Glomerular visceral epithelial cell (primary cell): ENCODE data around the gene ZNF546.
"Not testable (repeated sequence)": the region's sequence is repeated elsewhere in the genome, so short reads cannot be mapped to it uniquely, and the experiment has no call there.

Experiments used
- DNase-seq: peaks from one replicate; pipeline ENCODE4 v3.0.0-alpha.2; 2016; ENCODE audit errors: extremely low spot score

ZNF546 gene

GRCh38 chr19:39996811-39997637 lies at the start of gene ZNF546:
Gene ZNF546 (plus strand): TSS chr19:39997060. CDS start chr19:39998327, 1,267 bp downstream.
- peak; percentile 91 for DNase-seq

- DNase-seq, result no peak
Measured at GRCh38 chr19:39949026-39949747, 47.7 kb upstream of the ZNF546 start.

GRCh38 chr19:39951065-39951650 lies 45.7 kb upstream of the ZNF546 start:
- DNase-seq, result no peak

- DNase-seq, result peak; percentile 58
Measured at GRCh38 chr19:39951686-39952085, 45.2 kb upstream of the ZNF546 start.

DNA sequence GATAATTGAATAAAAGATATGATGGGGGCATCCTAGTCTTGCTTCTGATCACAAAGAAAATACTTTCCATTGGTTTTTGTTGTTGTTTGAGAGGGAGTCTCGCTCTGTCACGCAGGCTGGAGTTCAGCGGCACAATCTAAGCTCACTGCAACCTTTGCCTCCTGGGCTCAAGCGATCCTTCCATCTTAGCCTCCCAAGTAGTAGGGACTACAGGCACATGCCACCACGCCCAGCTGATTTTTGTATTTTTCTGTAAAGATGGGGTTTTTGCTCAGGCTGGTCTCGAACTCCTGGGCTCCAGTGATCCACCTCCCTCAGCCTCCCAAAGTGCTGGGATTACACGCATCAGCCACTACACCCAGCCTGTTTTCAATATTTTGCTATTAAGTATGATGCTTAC lies 42.9 kb upstream of the ZNF546 start:
- DNase-seq, result no peak

GRCh38 chr19:39957886-39958285 lies 39.0 kb upstream of the ZNF546 start:
- DNase-seq, result not testable (repeated sequence)

DNA sequence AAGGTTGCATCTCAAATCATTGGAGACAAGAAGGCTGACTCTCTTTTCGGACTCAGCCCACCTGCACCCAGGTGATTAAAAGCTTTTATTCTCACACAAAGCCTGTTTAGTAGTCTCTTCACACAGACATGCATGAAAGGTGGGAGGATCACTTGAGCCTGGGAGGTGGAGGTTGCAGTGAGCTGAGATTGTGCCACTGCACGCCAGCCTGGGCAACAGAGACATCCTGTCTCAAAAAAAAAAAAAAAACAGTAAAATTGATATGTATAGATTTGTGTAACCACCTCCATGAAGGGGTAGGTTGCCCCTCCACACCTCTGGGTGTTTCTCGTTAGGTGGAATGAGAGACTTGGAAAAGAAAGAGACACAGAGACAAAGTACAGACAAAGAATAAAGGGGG lies 37.9 kb upstream of the ZNF546 start:
- DNase-seq, result not testable (repeated sequence)

DNA sequence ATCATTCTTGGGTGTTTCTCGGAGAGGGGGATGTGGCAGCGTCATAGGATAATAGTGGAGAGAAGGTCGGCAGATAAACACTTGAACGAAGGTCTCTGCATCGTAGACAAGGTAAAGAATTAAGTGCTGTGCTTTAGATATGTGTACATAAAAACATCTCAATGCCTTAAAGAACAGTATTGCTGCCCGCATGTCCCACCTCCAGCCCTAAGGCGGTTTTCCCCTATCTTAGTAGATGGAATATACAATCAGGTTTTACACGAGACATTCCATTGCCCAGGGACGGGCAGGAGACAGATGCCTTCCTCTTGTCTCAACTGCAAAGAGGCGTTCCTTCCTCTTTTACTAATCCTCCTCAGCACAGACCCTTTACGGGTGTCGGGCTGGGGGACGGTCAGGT lies 37.5 kb upstream of the ZNF546 start:
- DNase-seq, result not testable (repeated sequence)

- DNase-seq, result no peak
Measured at GRCh38 chr19:39963898-39964297, 33.0 kb upstream of the ZNF546 start.

GRCh38 chr19:39966617-39967016 lies 30.2 kb upstream of the ZNF546 start:
- DNase-seq, result no peak

GRCh38 chr19:39967561-39967960 lies 29.3 kb upstream of the ZNF546 start:
- no peak for DNase-seq

GRCh38 chr19:39968789-39969188 lies 28.1 kb upstream of the ZNF546 start:
- DNase-seq, result no peak

- no peak for DNase-seq
Measured at GRCh38 chr19:39969266-39969665, 27.6 kb upstream of the ZNF546 start.

- DNase-seq, result no peak
Measured at GRCh38 chr19:39969681-39970424, 27.0 kb upstream of the ZNF546 start.

GRCh38 chr19:39970425-39970674 lies 26.5 kb upstream of the ZNF546 start:
- DNase-seq, result no peak

- DNase-seq, result peak; percentile 99
Measured at GRCh38 chr19:39970675-39971379, 26.0 kb upstream of the ZNF546 start, which contains the start of gene PSMC4. Gene PSMC4 (plus strand): TSS chr19:39971165. CDS start chr19:39971203, 38 bp downstream.

- no peak for DNase-seq
Measured at GRCh38 chr19:39971380-39972035, 25.4 kb upstream of the ZNF546 start.

DNA sequence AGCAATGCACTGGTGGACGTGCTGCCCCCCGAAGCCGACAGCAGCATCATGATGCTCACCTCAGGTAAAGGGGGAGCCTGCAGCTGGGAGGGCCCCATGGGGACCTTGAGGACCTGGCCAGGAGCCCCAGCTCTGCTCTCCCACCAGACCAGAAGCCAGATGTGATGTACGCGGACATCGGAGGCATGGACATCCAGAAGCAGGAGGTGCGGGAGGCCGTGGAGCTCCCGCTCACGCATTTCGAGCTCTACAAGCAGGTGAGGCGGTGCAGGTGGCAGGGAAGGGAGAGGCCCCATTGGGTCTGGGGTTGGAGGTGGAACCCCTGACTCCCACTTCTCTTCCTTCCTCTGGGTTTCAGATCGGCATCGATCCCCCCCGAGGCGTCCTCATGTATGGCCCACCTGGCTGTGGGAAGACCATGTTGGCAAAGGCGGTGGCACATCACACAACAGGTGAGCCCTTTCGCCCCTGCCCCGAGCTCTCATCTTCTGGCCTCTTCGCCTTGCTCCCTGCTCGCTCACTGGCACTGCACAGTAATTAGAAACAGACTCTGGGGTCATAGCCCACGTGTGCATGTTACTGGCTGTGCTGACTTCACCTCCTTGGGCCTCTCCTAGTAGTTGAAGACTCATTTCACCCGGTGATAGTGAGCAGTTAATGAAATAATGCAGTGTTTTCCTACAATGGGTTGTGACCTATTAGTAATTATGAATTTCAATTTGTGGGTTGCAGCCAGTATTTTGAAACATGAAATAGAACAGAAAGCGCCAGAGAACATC lies 22.3 kb upstream of the ZNF546 start:
- DNase-seq, result no peak

DNA sequence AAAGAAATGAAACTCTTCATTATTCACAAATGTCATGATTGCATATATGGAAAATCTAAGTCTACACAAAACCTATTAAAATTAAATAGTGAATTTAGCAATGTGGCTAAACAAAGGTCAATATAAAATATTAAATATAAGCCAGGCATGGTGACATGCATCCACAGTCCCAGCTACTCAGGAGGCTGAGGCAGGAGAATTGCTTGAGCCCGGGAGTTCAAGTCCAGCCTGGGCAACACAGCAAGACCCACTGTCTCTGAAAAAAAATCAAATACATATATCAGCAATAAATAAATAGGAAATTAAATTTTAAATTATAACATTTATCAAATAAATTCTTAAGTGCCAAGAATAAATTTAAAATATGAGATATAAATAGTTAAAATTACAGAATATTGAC lies 14.0 kb upstream of the ZNF546 start:
- DNase-seq, result no peak

DNA sequence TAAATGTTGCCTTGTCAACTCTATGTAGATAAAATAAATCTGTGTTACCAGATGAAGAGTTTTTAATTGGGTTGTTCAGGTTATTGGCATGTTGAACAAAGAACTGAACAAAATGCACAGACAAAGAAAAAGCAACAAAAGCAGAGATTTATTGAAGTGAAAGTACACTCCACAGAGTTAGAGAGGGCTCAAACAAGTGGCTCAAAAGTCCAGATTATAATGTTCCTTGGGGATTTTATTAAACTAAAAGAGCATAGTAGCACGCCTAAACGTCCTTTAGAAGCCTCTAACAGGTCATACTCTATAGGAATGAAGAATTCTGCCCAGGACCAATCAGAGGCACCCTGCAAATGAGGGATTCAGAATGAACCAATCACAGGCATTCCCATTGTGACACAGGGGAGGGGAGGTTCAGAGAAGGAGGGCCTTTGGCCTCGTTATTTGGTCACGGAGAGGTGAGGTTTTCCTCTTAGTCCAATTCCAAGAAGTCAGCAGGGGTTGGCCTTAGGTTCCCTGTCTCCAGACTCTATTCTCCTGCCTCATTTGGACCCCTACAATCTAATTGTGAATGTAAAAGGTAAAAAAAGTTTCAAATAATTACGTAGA lies 13.1 kb upstream of the ZNF546 start:
- DNase-seq, result no peak
